ENCODE data around the gene CMC1. TPM values are rescaled to one million over a fixed set of nuclear protein-coding genes. Genes with fewer than 3 reads are reported as not detected.

The CMC1 gene
- total RNA-seq, 1 donor = 5.8 TPM

- Histone ChIP-seq H3K27ac (ENCODE audit: low read depth, low read length) (no peak overlapping the region), H4K20me1 (ENCODE audit: insufficient read depth, low read length) (peaks cover 10% of the 10 kb centered on the region), H3K36me3 (ENCODE audit: insufficient read depth, low read length) (no peaks in the 10 kb centered on the region), H3K79me2 (ENCODE audit: insufficient read depth, low read length) (peaks cover 59% of the 10 kb centered on the region), H3K4me2 (ENCODE audit: insufficient read depth, low read length) (no peak overlapping the region), H3K27me3 (ENCODE audit: insufficient read depth, low read length) (no peaks in the 10 kb centered on the region), H3K4me3 (ENCODE audit: insufficient read depth, low read length) (no peak overlapping the region), H3K9me3 (ENCODE audit: low read depth, low read length) (no peaks in the 10 kb centered on the region), H2AFZ (ENCODE audit: low read length) (no peak overlapping the region), H3K4me1 (ENCODE audit: insufficient read depth, low read length) (peaks cover 15% of the 10 kb centered on the region)
- DNase-seq (ENCODE audit: insufficient read length, low spot score, missing footprints) = no peak
- no peak for TF ChIP-seq CTCF (IDR thresholded peaks at IDR 0.05; ENCODE audit: extremely low read depth, low read depth, low read length)
Observed at GRCh38 chr3:28244491-28244890, 3.1 kb downstream of the CMC1 start.

GRCh38 chr3:28247286-28247685, 5.9 kb downstream of the CMC1 start:
- Histone ChIP-seq H4K20me1 (ENCODE audit: insufficient read depth, low read length) (peaks cover 16% of the 10 kb centered on the region), H3K4me2 (ENCODE audit: insufficient read depth, low read length) (no peak overlapping the region), H3K79me2 (ENCODE audit: insufficient read depth, low read length) (peaks cover 67% of the 10 kb centered on the region), H3K9me3 (ENCODE audit: low read depth, low read length) (no peaks in the 10 kb centered on the region), H3K27ac (ENCODE audit: low read depth, low read length) (no peak overlapping the region), H3K36me3 (ENCODE audit: insufficient read depth, low read length) (no peaks in the 10 kb centered on the region), H3K4me3 (ENCODE audit: insufficient read depth, low read length) (no peak overlapping the region), H3K4me1 (ENCODE audit: insufficient read depth, low read length) (peaks cover 4% of the 10 kb centered on the region), H3K27me3 (ENCODE audit: insufficient read depth, low read length) (no peaks in the 10 kb centered on the region), H2AFZ (ENCODE audit: low read length) (no peak overlapping the region)
- DNase-seq (ENCODE audit: insufficient read length, low spot score, missing footprints) = no peak
- no peak for TF ChIP-seq CTCF (IDR thresholded peaks at IDR 0.05; ENCODE audit: extremely low read depth, low read depth, low read length)

- Histone ChIP-seq H3K4me1 (ENCODE audit: insufficient read depth, low read length) (no peaks in the 10 kb centered on the region), H3K36me3 (ENCODE audit: insufficient read depth, low read length) (no peaks in the 10 kb centered on the region), H2AFZ (ENCODE audit: low read length) (no peak overlapping the region), H3K9me3 (ENCODE audit: low read depth, low read length) (no peaks in the 10 kb centered on the region), H3K27me3 (ENCODE audit: insufficient read depth, low read length) (no peaks in the 10 kb centered on the region), H4K20me1 (ENCODE audit: insufficient read depth, low read length) (peaks cover 6% of the 10 kb centered on the region), H3K4me2 (ENCODE audit: insufficient read depth, low read length) (no peak overlapping the region), H3K4me3 (ENCODE audit: insufficient read depth, low read length) (no peak overlapping the region), H3K79me2 (ENCODE audit: insufficient read depth, low read length) (peaks cover 45% of the 10 kb centered on the region), H3K27ac (ENCODE audit: low read depth, low read length) (no peak overlapping the region)
- no peak for TF ChIP-seq CTCF (IDR thresholded peaks at IDR 0.05; ENCODE audit: extremely low read depth, low read depth, low read length)
- DNase-seq (ENCODE audit: insufficient read length, low spot score, missing footprints) = no peak
Observed at GRCh38 chr3:28250999-28251398, 9.6 kb downstream of the CMC1 start.

GRCh38 chr3:28252001-28252431, 10.6 kb downstream of the CMC1 start:
- Histone ChIP-seq H3K4me1 (ENCODE audit: insufficient read depth, low read length) (no peaks in the 10 kb centered on the region), H4K20me1 (ENCODE audit: insufficient read depth, low read length) (peaks cover 6% of the 10 kb centered on the region), H3K79me2 (ENCODE audit: insufficient read depth, low read length) (peaks cover 40% of the 10 kb centered on the region), H3K27ac (ENCODE audit: low read depth, low read length) (no peak overlapping the region), H2AFZ (ENCODE audit: low read length) (no peak overlapping the region), H3K27me3 (ENCODE audit: insufficient read depth, low read length) (no peaks in the 10 kb centered on the region), H3K36me3 (ENCODE audit: insufficient read depth, low read length) (no peaks in the 10 kb centered on the region), H3K4me3 (ENCODE audit: insufficient read depth, low read length) (no peak overlapping the region), H3K4me2 (ENCODE audit: insufficient read depth, low read length) (no peak overlapping the region), H3K9me3 (ENCODE audit: low read depth, low read length) (no peaks in the 10 kb centered on the region)
- TF ChIP-seq CTCF (IDR thresholded peaks at IDR 0.05; ENCODE audit: extremely low read depth, low read depth, low read length) = no peak
- no peak for DNase-seq (ENCODE audit: insufficient read length, low spot score, missing footprints)
